Measurements from ENCODE around the gene SKI. TPM values are rescaled to one million over a fixed set of nuclear protein-coding genes. Genes with fewer than 3 reads are reported as not detected.

SKI gene
- total RNA-seq, 1 donor from 2014 or later: 132 TPM

DNA sequence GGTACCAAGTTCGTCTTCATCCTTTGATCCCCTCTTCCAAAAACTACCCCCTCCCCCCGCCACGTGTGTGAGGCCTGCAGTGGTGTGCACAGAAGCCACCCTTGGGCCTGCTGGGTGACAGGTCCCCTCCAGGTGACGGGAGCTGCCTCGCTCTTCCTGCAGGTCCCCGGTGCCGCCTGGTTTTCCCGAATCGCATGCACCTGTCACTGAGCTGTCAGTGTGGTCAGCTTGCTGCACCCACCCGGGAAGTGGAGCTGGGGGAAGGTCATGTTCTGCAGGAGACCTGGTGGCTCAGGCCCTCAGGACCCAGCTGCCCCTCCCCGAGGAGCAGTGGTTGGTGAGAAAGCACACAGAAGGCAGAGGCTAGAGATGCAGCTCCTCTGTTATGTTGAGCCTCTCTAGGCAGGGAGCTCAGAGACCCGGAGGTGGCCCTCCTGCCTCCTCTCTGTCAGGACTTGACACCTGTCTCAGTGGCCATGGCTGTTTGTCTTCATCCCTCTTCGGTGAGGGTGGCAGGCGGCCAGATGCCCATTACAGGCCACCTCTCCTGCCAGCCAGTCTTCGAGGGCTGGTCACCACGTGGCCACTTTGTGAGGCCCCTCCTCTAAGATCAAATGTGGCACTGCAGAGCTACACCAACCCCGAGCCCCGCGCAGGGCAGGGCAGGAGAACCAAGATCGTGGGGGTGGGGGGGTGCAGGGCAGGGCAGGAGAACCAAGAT lies 60.9 kb downstream of the SKI start:
- peaks cover 47% of the 10 kb centered on the region for H3K4me1 Mint-ChIP-seq (ENCODE audit: unreplicated experiment)
- no peak overlapping the region for H3K4me3 Mint-ChIP-seq (ENCODE audit: unreplicated experiment)
- H3K27ac Mint-ChIP-seq (ENCODE audit: unreplicated experiment): no peak overlapping the region
- TF ChIP-seq, protein P1, sequence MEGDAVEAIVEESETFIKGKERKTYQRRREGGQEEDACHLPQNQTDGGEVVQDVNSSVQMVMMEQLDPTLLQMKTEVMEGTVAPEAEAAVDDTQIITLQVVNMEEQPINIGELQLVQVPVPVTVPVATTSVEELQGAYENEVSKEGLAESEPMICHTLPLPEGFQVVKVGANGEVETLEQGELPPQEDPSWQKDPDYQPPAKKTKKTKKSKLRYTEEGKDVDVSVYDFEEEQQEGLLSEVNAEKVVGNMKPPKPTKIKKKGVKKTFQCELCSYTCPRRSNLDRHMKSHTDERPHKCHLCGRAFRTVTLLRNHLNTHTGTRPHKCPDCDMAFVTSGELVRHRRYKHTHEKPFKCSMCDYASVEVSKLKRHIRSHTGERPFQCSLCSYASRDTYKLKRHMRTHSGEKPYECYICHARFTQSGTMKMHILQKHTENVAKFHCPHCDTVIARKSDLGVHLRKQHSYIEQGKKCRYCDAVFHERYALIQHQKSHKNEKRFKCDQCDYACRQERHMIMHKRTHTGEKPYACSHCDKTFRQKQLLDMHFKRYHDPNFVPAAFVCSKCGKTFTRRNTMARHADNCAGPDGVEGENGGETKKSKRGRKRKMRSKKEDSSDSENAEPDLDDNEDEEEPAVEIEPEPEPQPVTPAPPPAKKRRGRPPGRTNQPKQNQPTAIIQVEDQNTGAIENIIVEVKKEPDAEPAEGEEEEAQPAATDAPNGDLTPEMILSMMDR (IDR thresholded peaks at IDR 0.05): no peak
- H3K9me3 Mint-ChIP-seq (ENCODE audit: unreplicated experiment): no peaks in the 10 kb centered on the region
- DNase-seq (ENCODE audit: extremely low spot score, unreplicated experiment): no peak
- H3K27me3 Mint-ChIP-seq (ENCODE audit: unreplicated experiment): no peaks in the 10 kb centered on the region
- H3K36me3 Mint-ChIP-seq (ENCODE audit: unreplicated experiment): no peaks in the 10 kb centered on the region

DNA sequence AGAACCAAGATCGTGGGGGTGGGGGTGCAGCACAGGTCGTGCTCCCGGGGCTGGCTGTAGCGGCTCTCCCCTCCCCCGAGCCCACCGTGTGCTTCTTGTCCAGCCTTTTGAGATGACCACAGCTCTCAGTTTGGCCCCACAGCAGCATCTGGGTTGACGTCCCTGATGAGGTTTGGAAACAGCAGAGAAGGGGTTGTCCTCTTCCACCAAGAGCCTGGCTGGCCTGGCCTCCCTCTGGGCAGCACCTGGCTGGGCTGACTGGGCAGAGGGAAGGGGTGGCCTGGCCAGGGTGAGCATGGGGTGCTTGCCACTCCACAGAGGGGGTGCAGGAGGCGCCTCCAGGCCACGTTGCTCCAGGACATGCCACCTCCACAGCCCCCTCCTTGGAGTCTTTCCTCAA lies 61.5 kb downstream of the SKI start:
- Mint-ChIP-seq H3K27me3 (ENCODE audit: unreplicated experiment) (no peaks in the 10 kb centered on the region), H3K4me1 (ENCODE audit: unreplicated experiment) (peaks cover 48% of the 10 kb centered on the region), H3K27ac (ENCODE audit: unreplicated experiment) (peak overlapping the region; percentile 90), H3K4me3 (ENCODE audit: unreplicated experiment) (no peak overlapping the region), H3K9me3 (ENCODE audit: unreplicated experiment) (no peaks in the 10 kb centered on the region), H3K36me3 (ENCODE audit: unreplicated experiment) (no peaks in the 10 kb centered on the region)
- no peak for DNase-seq (ENCODE audit: extremely low spot score, unreplicated experiment)
- TF ChIP-seq, protein P1 (IDR thresholded peaks at IDR 0.05): no peak

DNA sequence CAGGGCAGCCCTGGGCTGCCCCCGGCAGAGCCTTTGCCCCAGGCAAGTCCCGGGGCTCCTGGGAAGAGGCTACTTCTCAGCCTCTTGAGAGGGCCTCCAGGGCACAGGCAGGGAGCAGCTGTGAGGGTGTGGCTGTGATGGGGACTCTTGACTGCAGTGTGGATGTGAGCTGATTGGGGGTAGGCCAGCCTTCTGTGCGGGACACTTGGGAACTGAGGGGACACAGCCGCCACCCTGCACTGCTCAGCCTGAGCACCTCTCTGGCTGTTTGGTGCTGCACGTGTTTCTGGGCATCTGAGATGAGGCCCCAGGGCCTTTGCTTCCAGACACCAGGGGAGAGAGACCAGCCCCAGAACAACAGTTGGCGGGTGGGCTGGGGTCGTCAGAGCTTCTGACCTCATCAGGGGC lies 62.1 kb downstream of the SKI start:
- no peaks in the 10 kb centered on the region for H3K27me3 Mint-ChIP-seq (ENCODE audit: unreplicated experiment)
- no peaks in the 10 kb centered on the region for H3K9me3 Mint-ChIP-seq (ENCODE audit: unreplicated experiment)
- H3K27ac Mint-ChIP-seq (ENCODE audit: unreplicated experiment): peak overlapping the region; percentile 90
- H3K36me3 Mint-ChIP-seq (ENCODE audit: unreplicated experiment): no peaks in the 10 kb centered on the region
- peaks cover 48% of the 10 kb centered on the region for H3K4me1 Mint-ChIP-seq (ENCODE audit: unreplicated experiment)
- TF ChIP-seq, protein P1 (IDR thresholded peaks at IDR 0.05): no peak
- H3K4me3 Mint-ChIP-seq (ENCODE audit: unreplicated experiment): peak overlapping the region; percentile 36
- DNase-seq (ENCODE audit: extremely low spot score, unreplicated experiment): no peak

GRCh38 chr1:2290595-2291510 lies 62.7 kb downstream of the SKI start:
- Mint-ChIP-seq H3K36me3 (ENCODE audit: unreplicated experiment) (no peaks in the 10 kb centered on the region), H3K27ac (ENCODE audit: unreplicated experiment) (peak overlapping the region; percentile 90), H3K9me3 (ENCODE audit: unreplicated experiment) (no peaks in the 10 kb centered on the region), H3K4me3 (ENCODE audit: unreplicated experiment) (peak overlapping the region; percentile 44), H3K4me1 (ENCODE audit: unreplicated experiment) (peaks cover 49% of the 10 kb centered on the region), H3K27me3 (ENCODE audit: unreplicated experiment) (no peaks in the 10 kb centered on the region)
- no peak for DNase-seq (ENCODE audit: extremely low spot score, unreplicated experiment)
- TF ChIP-seq, protein P1 (IDR thresholded peaks at IDR 0.05): no peak

- Mint-ChIP-seq H3K27me3 (ENCODE audit: unreplicated experiment) (no peaks in the 10 kb centered on the region), H3K4me1 (ENCODE audit: unreplicated experiment) (peaks cover 52% of the 10 kb centered on the region), H3K36me3 (ENCODE audit: unreplicated experiment) (no peaks in the 10 kb centered on the region), H3K9me3 (ENCODE audit: unreplicated experiment) (no peaks in the 10 kb centered on the region), H3K4me3 (ENCODE audit: unreplicated experiment) (no peak overlapping the region), H3K27ac (ENCODE audit: unreplicated experiment) (peak overlapping the region; percentile 67)
- TF ChIP-seq, protein P1 (IDR thresholded peaks at IDR 0.05): no peak
- no peak for DNase-seq (ENCODE audit: extremely low spot score, unreplicated experiment)
Observed at GRCh38 chr1:2291577-2291976, 63.5 kb downstream of the SKI start.

Data from osteocyte (in vitro differentiated cells).